Activated T-cell treated with anti-CD3 and anti-CD28 coated beads, Interleukin-2, amount 50 U/mL, for 1 hour (primary cell): ENCODE measurements around the gene UBR1.
"Not testable (repeated sequence)": the region's sequence is repeated elsewhere in the genome, so short reads cannot be mapped to it uniquely, and the experiment has no call there.

Experiments used
- DNase-seq: peaks from one replicate; pipeline ENCODE4 v3.0.0-alpha.2; 2020

UBR1 gene

DNA sequence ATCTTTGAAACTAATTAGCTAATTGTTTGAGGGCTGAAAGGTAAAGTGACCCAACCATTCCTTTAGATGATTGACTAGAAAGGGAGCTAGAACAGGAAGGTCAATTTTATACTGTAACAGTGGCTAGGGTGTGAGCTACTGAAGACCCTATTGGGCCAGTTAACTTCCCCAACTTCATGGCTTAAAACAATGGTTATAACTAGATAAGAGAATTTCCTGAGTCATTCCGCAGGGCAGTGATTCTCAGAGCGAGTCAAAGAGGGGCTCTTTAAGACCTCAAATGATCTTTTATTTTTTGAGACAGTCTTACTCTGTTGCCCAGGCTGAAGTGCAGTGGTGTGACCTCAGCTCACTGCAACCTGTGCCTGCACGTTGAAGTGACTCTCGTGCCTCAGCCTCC, 151.5 kb downstream of the UBR1 start:
- no peak for DNase-seq

- not testable (repeated sequence) for DNase-seq
Measured at GRCh38 chr15:42948898-42949297, 156.9 kb downstream of the UBR1 start.

- DNase-seq: no peak
Measured at GRCh38 chr15:42940527-42940926, 165.3 kb downstream of the UBR1 start.

GRCh38 chr15:42939841-42940240, 166.0 kb downstream of the UBR1 start:
- no peak for DNase-seq

- DNase-seq: no peak
Measured at GRCh38 chr15:42937143-42937542, 168.7 kb downstream of the UBR1 start.

GRCh38 chr15:42933886-42934667, 171.8 kb downstream of the UBR1 start:
- no peak for DNase-seq

GRCh38 chr15:42932833-42933515, 172.9 kb downstream of the UBR1 start:
- DNase-seq: no peak

DNA sequence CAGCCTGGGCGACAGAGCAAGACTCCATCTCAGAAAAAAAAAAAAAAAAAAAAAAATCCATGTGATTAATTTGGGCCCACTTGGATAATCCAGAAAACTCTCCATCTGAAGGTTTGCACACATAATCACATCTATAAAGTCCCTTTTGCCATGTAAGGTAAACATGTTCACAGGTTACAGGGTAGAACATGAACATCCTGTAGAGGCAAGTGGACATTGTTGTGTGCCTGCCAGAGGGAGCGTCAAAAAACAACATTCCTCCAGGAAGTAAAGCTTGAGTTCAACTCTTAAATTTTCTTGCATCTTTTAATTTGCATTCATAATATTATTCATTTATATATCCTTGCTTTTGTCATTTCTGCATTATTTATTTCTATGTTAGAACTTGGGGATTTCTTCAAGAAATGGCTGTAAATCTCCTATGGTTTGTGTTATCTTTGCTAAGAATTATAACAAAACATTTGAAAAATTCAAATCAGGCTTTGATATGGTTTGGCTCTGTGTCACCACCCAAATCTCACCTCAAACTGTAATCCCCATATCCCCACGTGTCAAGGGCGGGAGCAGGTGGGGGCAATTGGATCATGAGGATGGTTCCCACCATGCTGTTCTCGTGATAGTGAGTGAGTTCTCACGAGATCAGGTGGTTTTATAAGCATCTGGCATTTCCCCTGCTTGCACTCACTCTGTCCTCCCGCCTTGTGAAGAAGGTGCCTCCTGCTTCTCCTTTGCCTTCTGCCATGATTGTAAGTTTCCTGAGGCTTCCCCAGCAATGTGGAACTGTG, 173.9 kb downstream of the UBR1 start:
- DNase-seq: no peak

DNA sequence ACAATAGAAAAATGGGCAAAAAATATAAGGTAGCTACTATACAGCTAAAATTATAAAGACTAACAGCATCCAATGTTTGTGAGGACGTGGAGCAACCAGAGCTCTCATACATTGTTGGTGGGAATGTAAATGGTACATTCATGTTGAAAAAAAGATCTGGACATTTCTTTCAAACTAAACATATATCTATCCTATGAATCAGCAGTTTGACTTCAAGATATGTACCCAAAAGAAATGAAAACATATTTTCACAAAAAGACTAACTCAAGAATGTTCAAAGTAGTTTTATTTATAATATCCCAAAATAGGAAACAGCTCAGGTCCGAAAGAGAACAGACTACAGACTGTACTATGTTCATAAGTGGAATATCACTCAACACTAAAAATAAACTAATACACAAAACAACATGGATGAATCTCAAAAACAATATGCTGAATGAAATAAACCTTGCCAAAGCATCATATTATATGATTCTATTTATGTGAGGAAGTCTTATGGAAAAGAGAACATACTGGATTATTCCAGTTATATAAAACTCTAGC, 176.5 kb downstream of the UBR1 start:
- no peak for DNase-seq

- DNase-seq: peak; percentile 46
Measured at GRCh38 chr15:42921342-42921731, 184.5 kb downstream of the UBR1 start.

DNA sequence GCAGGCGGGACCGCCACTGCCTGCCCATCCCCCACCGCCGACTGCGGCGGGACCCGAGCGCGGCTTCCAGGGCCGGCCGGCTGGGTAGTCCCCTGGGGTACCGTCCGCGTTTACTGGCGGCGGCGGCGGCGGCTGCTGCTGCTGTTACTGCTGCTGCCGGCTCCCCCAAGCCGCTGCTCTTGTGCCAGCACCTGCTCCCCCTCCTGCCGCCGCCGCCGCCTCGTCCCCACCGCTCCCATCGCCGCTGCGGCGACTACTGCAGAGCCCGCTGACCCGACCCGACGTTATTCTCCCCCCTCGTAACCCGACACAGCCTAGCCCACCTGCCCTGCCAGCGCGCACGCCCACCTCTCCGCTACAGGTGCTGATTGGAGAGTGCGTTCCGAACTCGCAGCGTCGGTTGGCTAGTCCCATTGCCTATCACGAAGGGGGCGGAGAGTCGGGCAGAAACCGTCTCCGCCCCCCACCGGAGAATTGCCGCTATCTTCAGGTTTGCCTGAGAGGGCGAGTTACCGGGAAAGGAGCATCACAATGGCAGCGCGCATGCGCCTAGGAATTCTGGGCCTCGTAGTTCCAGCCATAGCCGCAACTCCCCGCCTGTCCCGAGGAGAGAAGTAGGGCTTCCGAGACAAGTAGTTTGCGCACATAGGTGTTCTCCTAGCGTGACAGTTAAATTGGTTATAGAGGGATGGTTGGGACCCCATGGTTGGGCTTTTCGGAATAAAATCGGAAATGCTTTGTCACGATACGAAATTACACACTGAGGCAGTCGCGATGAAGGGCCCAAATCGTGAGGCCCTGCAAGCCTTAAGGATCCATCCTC, 185.1 kb downstream of the UBR1 start, which contains the start of gene TTBK2:
Gene TTBK2, minus strand, starts transcription at position 260 of the 823 bp plus-strand sequence. CDS start 42,161 bp downstream, outside the sequence.
- peak; percentile 96 for DNase-seq

DNA sequence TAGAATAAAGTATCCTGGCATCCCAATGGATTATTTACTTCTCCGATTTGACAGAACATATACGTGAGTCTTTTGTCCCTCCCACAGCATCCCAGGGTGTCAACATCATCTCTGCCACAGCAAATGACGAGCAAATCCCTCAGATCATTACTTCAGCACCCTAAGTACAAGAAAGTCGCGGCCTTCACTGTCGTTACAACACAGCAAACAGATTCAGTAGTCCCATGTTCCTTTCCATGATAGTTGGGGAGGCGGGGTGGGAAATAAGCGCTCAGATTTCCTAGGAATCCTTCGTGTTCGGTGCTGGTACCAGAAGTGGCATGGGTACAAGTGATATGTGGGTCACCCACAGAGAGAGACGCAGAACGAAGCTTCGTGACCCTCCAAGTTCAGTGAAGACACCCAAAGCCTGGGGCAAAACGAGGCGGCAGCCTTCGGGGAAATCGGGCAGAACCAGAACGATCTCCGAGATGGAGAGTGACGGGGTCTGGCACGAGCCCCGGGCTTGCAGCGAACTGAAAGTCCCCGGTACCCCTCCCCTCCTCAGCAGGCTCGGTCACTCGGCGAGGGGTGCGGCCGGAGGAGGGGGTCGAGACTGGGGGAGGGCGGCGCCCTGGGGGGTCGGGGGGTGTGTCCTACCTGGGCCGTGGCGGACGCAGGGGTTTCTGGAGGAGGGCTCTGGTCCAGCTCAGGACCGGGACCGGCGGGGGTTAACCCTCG, 185.9 kb downstream of the UBR1 start:
- DNase-seq: no peak

DNA sequence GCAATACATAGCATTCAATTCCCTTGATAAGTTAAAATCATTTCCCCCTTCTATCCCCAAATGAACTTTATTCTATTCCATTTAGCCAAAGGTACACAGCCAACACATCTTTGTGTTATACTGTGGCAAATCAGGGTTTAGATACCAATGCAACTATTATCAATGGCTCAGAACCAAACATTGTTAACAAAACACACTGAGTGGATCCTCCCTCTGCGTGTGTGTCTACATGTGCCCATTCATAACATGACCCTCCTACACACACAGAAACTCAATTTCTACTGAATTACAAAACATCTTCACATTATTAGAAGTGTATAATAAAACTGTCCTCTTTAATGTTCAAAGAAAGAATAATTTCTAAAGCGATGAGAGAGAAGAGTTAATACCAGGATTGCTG, 186.5 kb downstream of the UBR1 start:
- no peak for DNase-seq

DNA sequence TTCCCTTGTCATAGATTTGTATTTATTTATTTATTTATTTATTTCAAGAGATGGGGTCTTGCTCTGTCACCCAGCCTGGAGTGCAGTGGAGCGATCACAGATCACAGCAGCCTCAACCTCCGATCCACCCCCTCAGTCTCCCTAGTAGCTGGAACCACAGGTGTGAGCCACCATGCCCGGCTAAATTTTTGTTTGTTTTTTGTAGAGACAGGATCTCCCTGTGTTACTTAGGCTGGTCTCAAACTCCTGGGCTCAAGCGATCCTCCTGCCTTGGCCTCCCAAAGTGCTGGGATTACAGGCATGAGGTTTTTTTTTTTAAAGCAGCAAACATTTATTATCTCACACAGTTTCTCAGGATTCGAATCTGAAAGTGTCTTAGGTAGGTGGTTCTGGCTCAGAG, 187.8 kb downstream of the UBR1 start:
- no peak for DNase-seq

- DNase-seq: no peak
Measured at GRCh38 chr15:42915654-42916315, 190.1 kb downstream of the UBR1 start.

GRCh38 chr15:42914728-42915497, 190.9 kb downstream of the UBR1 start:
- DNase-seq: no peak

GRCh38 chr15:42911058-42911592, 194.7 kb downstream of the UBR1 start:
- DNase-seq: no peak

GRCh38 chr15:42908538-42908937, 197.3 kb downstream of the UBR1 start:
- DNase-seq: no peak

DNA sequence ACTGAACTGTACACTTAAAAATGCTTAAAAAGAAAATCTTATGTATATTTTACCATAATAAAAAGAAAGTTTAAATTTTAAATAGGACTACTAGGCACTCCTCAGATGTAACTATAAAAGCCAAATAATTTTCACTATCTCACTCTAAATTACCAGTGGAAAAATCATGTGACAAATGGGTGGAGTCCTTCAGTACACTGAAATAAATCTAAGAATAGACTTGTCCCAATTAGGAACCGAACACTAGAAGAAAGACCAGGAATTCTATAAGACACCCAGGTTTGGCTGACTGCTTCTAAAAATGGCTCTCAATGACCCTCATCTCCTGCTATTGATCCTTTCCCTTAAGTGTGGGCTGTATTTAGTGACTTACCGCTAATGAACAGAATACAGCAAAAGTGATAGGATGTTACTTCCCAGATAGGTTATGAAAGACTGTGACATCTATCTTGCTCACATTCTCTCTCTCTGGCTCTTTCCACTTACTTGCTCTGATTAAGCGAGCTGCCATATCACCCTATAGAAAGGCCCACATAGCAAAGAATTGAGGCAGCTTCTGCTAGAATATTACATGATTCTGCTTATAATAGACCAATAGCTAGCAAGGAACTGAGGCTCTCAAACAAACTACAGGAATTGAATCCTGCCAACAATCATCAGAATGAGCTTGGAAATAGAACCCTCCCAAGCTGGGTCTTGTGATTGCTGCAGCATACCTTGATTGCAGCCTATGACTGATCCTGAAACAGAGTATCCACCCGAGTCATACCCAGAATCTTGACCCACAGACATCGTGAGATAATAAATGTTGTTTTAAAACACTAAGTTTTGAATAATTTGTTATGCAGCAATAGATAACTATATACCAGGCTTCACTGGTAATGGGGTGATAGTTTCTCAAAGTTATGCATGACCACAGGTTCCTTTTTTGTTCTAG, 202.2 kb downstream of the UBR1 start:
- no peak for DNase-seq
